Gastrocnemius medialis (tissue), 4 donors: ENCODE measurements around the gene HLA-DQA1.

Source experiments
- POLR2A ChIP-seq, 2 donors: fragments of 450-650 bp; IDR thresholded peaks; one replicate each; pipeline ENCODE4 v1.6.1; 2017; ENCODE audit warnings: antibody characterized with exemption in 2 of 2, mild to moderate bottlenecking in 2 of 2, moderate library complexity in 2 of 2
- TF ChIP-seq, protein P1 (sequence below), 5 experiments: fragments of 450-650 bp in 3 of 5; fragments of 200-600 bp in 2 of 5; sonication (generic) in 2 of 5; IDR thresholded peaks in 4 of 5; conservative IDR thresholded peaks in 1 of 5; 1 replicate in 4 of 5; 2 replicates in 1 of 5; pipeline ENCODE4 v1.5.1; 2016 to 2019; ENCODE audit warnings: antibody characterized with exemption in 5 of 5, mild to moderate bottlenecking in 3 of 5, moderate library complexity in 3 of 5

GRCh38 chr6:32609391-32609730 is 27.8 kb upstream of the HLA-DQA1 start:
- TF ChIP-seq POLR2A (IDR thresholded peaks at IDR 0.05), result no peak
- TF ChIP-seq, protein P1, sequence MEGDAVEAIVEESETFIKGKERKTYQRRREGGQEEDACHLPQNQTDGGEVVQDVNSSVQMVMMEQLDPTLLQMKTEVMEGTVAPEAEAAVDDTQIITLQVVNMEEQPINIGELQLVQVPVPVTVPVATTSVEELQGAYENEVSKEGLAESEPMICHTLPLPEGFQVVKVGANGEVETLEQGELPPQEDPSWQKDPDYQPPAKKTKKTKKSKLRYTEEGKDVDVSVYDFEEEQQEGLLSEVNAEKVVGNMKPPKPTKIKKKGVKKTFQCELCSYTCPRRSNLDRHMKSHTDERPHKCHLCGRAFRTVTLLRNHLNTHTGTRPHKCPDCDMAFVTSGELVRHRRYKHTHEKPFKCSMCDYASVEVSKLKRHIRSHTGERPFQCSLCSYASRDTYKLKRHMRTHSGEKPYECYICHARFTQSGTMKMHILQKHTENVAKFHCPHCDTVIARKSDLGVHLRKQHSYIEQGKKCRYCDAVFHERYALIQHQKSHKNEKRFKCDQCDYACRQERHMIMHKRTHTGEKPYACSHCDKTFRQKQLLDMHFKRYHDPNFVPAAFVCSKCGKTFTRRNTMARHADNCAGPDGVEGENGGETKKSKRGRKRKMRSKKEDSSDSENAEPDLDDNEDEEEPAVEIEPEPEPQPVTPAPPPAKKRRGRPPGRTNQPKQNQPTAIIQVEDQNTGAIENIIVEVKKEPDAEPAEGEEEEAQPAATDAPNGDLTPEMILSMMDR (IDR thresholded peaks at IDR 0.05 in 4 of 5, conservative IDR thresholded peaks at IDR 0.05 in 1 of 5), result no peak
